Karpas-422 (cell line): ENCODE data around the gene SDCBP2. TPM values are rescaled to one million over a fixed set of nuclear protein-coding genes. Genes with fewer than 3 reads are reported as not detected.
"Not testable (repeated sequence)": the region's sequence is repeated elsewhere in the genome, so short reads cannot be mapped to it uniquely, and the experiment has no call there.

Experiments used
- DNase-seq: peaks from one replicate; pipeline ENCODE4 v3.0.0-alpha.2; 2015
- H2AFZ ChIP-seq: fragments of 200-600 bp; sonication (generic); 2 replicates; pipeline ENCODE4 v1.6.1; 2014; ENCODE audit warnings: antibody characterized with exemption, low read length, mixed read lengths
- H3K27ac ChIP-seq: fragments of 200-600 bp; sonication (generic); 2 replicates; pipeline ENCODE4 v1.5.1; 2014; ENCODE audit warnings: mild to moderate bottlenecking, low read length, moderate library complexity
- H3K27me3 ChIP-seq: fragments of 200-600 bp; sonication (generic); 2 replicates; pipeline ENCODE4 v1.6.1; 2014; ENCODE audit warnings: low read length, mixed read lengths
- H3K36me3 ChIP-seq: fragments of 200-600 bp; sonication (generic); 2 replicates; pipeline ENCODE4 v1.6.1; 2014; ENCODE audit warnings: low read length, mixed read lengths; ENCODE audit not compliant: insufficient read depth
- H3K4me1 ChIP-seq: fragments of 200-600 bp; sonication (generic); 2 replicates; pipeline ENCODE4 v1.6.1; 2014; ENCODE audit warnings: mild to moderate bottlenecking, low read length, mixed read lengths
- H3K4me2 ChIP-seq: fragments of 200-600 bp; sonication (generic); 2 replicates; pipeline ENCODE4 v1.6.1; 2014; ENCODE audit warnings: low read length, low read depth, mild to moderate bottlenecking; ENCODE audit not compliant: poor library complexity, severe bottlenecking
- H3K4me3 ChIP-seq: fragments of 200-600 bp; sonication (generic); 2 replicates; pipeline ENCODE4 v1.5.1; 2014; ENCODE audit warnings: mild to moderate bottlenecking, antibody characterized with exemption, low read length, mixed read lengths
- H3K79me2 ChIP-seq: fragments of 200-600 bp; sonication (generic); 2 replicates; pipeline ENCODE4 v1.6.1; 2014; ENCODE audit warnings: mild to moderate bottlenecking, low read length, mixed read lengths
- H3K9ac ChIP-seq: fragments of 200-600 bp; sonication (generic); 2 replicates; pipeline ENCODE4 v1.6.0; 2014; ENCODE audit warnings: low read length
- H3K9me2 ChIP-seq: fragments of 200-600 bp; sonication (generic), shearing (Covaris generic); replicated peaks from 2 replicates; pipeline ENCODE4 v1.6.0; 2014; ENCODE audit warnings: mild to moderate bottlenecking, low read length, moderate library complexity; ENCODE audit not compliant: insufficient read depth
- H3K9me3 ChIP-seq: fragments of 300-700, 200-600 bp; sonication (generic); 2 replicates; pipeline ENCODE4 v1.6.1; 2014; ENCODE audit warnings: low read length, mixed read lengths
- H4K20me1 ChIP-seq: fragments of 200-600 bp; sonication (generic); 2 replicates; pipeline ENCODE4 v1.6.1; 2014; ENCODE audit warnings: mild to moderate bottlenecking, antibody characterized with exemption, low read length, low read depth; ENCODE audit not compliant: insufficient read depth
- total RNA-seq: library from RNA; depleted of rRNA; stranded (reverse); fragments of >200 nt; shearing (Covaris generic); gene quantifications from 2 replicates; pipeline ENCODE4 v1.2.3, GENCODE V29; 2014; ENCODE audit warnings: low replicate concordance

The SDCBP2 gene
- total RNA-seq, 1 experiment from 2014 or later: not detected

- Histone ChIP-seq H3K27ac (no peak overlapping the region), H3K4me2 (no peak overlapping the region), H3K27me3 (no peaks in the 10 kb centered on the region), H2AFZ (no peak overlapping the region), H3K79me2 (peaks cover 54% of the 10 kb centered on the region), H3K4me3 (no peak overlapping the region), H4K20me1 (no peaks in the 10 kb centered on the region), H3K9me2 (no peaks in the 10 kb centered on the region), H3K36me3 (peaks cover 10% of the 10 kb centered on the region; the same call in 1 of the 2 replicates), H3K4me1 (no peaks in the 10 kb centered on the region), H3K9ac (no peak overlapping the region), H3K9me3 (peaks cover 7% of the 10 kb centered on the region)
- no peak for DNase-seq
Measured at GRCh38 chr20:1345756-1346093, 16.8 kb upstream of the SDCBP2 start.

- Histone ChIP-seq H3K36me3 (peaks cover 5% of the 10 kb centered on the region; the same call in 1 of the 2 replicates), H3K79me2 (peaks cover 48% of the 10 kb centered on the region), H3K9me2 (no peaks in the 10 kb centered on the region), H2AFZ (no peak overlapping the region), H3K9ac (no peak overlapping the region), H3K27ac (no peak overlapping the region), H3K4me3 (no peak overlapping the region), H4K20me1 (no peaks in the 10 kb centered on the region), H3K9me3 (peaks cover 7% of the 10 kb centered on the region), H3K4me2 (no peak overlapping the region), H3K27me3 (no peaks in the 10 kb centered on the region), H3K4me1 (no peaks in the 10 kb centered on the region)
- DNase-seq: no peak
Measured at GRCh38 chr20:1345030-1345755, 16.3 kb upstream of the SDCBP2 start.

- not testable (repeated sequence) for H2AFZ ChIP-seq, H4K20me1 ChIP-seq, H3K9me2 ChIP-seq, H3K36me3 ChIP-seq, H3K4me2 ChIP-seq, H3K27me3 ChIP-seq, H3K27ac ChIP-seq, H3K9me3 ChIP-seq, H3K4me3 ChIP-seq, H3K4me1 ChIP-seq, H3K9ac ChIP-seq, DNase-seq
- peaks cover 40% of the 10 kb centered on the region for H3K79me2 ChIP-seq
Measured at GRCh38 chr20:1343446-1344124, 14.6 kb upstream of the SDCBP2 start.

- DNase-seq: no peak
- peaks cover 5% of the 10 kb centered on the region; the same call in 1 of the 2 replicates for H3K36me3 ChIP-seq
- H3K9me3 ChIP-seq: peaks cover 6% of the 10 kb centered on the region; the same call in 1 of the 2 replicates
- no peaks in the 10 kb centered on the region for H3K27me3 ChIP-seq
- no peak overlapping the region for H3K4me2 ChIP-seq
- no peaks in the 10 kb centered on the region for H3K9me2 ChIP-seq
- peaks cover 25% of the 10 kb centered on the region for H3K79me2 ChIP-seq
- no peaks in the 10 kb centered on the region for H4K20me1 ChIP-seq
- no peak overlapping the region for H2AFZ ChIP-seq
- H3K4me3 ChIP-seq: no peak overlapping the region
- no peaks in the 10 kb centered on the region for H3K4me1 ChIP-seq
- H3K27ac ChIP-seq: no peak overlapping the region
- no peak overlapping the region for H3K9ac ChIP-seq
Measured at GRCh38 chr20:1341561-1342265, 12.8 kb upstream of the SDCBP2 start.

- Histone ChIP-seq H3K79me2 (peaks cover 19% of the 10 kb centered on the region), H3K27me3 (no peaks in the 10 kb centered on the region), H3K4me2 (no peak overlapping the region), H3K4me1 (no peaks in the 10 kb centered on the region), H3K4me3 (no peak overlapping the region), H3K36me3 (no peaks in the 10 kb centered on the region), H3K9me3 (no peaks in the 10 kb centered on the region), H3K27ac (no peak overlapping the region), H2AFZ (no peak overlapping the region), H3K9ac (no peak overlapping the region), H3K9me2 (no peaks in the 10 kb centered on the region), H4K20me1 (no peaks in the 10 kb centered on the region; the same call in 1 of the 2 replicates)
- no peak for DNase-seq
Measured at GRCh38 chr20:1338801-1339200, 9.9 kb upstream of the SDCBP2 start.

GRCh38 chr20:1338096-1338495 lies 9.2 kb upstream of the SDCBP2 start:
- Histone ChIP-seq H3K9me3 (no peaks in the 10 kb centered on the region), H4K20me1 (no peaks in the 10 kb centered on the region; the same call in 1 of the 2 replicates), H3K9ac (no peak overlapping the region), H3K9me2 (no peaks in the 10 kb centered on the region), H3K27me3 (no peaks in the 10 kb centered on the region), H2AFZ (no peak overlapping the region), H3K4me3 (no peak overlapping the region), H3K27ac (no peak overlapping the region), H3K36me3 (0 out of 2 replicates have a peak, but pooled peaks cover 4% of the 10 kb centered on the region), H3K4me2 (no peak overlapping the region), H3K4me1 (no peaks in the 10 kb centered on the region), H3K79me2 (peaks cover 26% of the 10 kb centered on the region)
- no peak for DNase-seq

GRCh38 chr20:1337441-1337840 lies 8.5 kb upstream of the SDCBP2 start:
- Histone ChIP-seq H3K79me2 (peaks cover 32% of the 10 kb centered on the region), H3K9me2 (no peaks in the 10 kb centered on the region), H3K27me3 (no peaks in the 10 kb centered on the region), H3K4me3 (no peak overlapping the region), H3K9ac (no peak overlapping the region), H3K4me1 (no peaks in the 10 kb centered on the region), H3K9me3 (no peaks in the 10 kb centered on the region), H2AFZ (no peak overlapping the region), H3K27ac (no peak overlapping the region), H3K4me2 (no peak overlapping the region), H3K36me3 (0 out of 2 replicates have a peak, but pooled peaks cover 8% of the 10 kb centered on the region), H4K20me1 (no peaks in the 10 kb centered on the region; the same call in 1 of the 2 replicates)
- DNase-seq: no peak
